ENCODE results near the gene MGAT5B. TPM values are rescaled to one million over a fixed set of nuclear protein-coding genes. Genes with fewer than 3 reads are reported as not detected.

MGAT5B gene
- total RNA-seq, 1 donor from 2014 or later: 0.40 TPM

DNA sequence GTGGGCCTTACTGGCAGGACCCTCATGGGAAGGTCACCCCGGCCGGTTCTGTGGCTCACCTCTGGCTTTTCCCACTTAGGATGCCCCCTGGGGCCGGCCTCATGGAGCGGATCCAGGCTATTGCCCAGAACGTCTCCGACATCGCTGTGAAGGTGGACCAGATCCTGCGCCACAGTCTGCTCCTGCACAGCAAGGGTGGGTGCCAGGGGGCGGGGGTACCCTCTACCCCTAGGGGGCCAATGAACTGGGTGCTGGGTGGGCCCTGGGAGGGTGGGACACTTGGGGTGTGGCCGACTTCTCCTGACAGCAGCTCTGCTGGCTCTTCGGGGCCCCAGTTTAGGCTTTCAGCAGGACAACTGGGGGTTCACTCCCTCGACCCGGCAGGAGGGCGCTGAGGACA lies 34.3 kb downstream of the MGAT5B start:
- no peak overlapping the region for H3K27ac Mint-ChIP-seq (ENCODE audit: unreplicated experiment)
- H3K4me3 Mint-ChIP-seq (ENCODE audit: unreplicated experiment): no peak overlapping the region
- peaks cover 2% of the 10 kb centered on the region for H3K9me3 Mint-ChIP-seq (ENCODE audit: unreplicated experiment)
- H3K4me1 Mint-ChIP-seq (ENCODE audit: unreplicated experiment): no peaks in the 10 kb centered on the region
- H3K36me3 Mint-ChIP-seq (ENCODE audit: unreplicated experiment): no peaks in the 10 kb centered on the region
- peaks cover 2% of the 10 kb centered on the region for H3K27me3 Mint-ChIP-seq (ENCODE audit: unreplicated experiment)
- TF ChIP-seq, protein P1, sequence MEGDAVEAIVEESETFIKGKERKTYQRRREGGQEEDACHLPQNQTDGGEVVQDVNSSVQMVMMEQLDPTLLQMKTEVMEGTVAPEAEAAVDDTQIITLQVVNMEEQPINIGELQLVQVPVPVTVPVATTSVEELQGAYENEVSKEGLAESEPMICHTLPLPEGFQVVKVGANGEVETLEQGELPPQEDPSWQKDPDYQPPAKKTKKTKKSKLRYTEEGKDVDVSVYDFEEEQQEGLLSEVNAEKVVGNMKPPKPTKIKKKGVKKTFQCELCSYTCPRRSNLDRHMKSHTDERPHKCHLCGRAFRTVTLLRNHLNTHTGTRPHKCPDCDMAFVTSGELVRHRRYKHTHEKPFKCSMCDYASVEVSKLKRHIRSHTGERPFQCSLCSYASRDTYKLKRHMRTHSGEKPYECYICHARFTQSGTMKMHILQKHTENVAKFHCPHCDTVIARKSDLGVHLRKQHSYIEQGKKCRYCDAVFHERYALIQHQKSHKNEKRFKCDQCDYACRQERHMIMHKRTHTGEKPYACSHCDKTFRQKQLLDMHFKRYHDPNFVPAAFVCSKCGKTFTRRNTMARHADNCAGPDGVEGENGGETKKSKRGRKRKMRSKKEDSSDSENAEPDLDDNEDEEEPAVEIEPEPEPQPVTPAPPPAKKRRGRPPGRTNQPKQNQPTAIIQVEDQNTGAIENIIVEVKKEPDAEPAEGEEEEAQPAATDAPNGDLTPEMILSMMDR (IDR thresholded peaks at IDR 0.05): no peak
- DNase-seq (ENCODE audit: extremely low spot score, unreplicated experiment): no peak

DNA sequence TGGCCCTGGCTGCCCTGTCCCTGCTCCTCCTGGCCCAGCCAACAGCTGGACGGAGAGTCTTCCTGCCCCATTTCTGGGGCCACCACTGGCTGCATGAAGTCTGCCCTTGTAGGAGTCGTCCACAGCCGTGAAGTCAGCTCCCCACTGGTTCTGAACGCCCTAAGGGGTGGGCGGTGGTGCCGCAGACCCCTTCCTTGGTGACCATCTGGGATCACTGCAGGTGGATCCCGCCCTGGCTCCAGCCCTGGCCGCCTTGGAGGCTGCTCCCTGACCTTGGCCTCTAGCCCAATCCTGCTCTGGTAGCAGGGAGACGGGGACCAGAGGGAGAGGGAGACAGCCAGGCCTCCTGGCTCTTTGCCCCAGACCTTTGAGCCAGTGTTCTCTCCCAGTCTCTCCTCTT lies 35.4 kb downstream of the MGAT5B start:
- Mint-ChIP-seq H3K4me1 (ENCODE audit: unreplicated experiment) (no peaks in the 10 kb centered on the region), H3K36me3 (ENCODE audit: unreplicated experiment) (no peaks in the 10 kb centered on the region), H3K27me3 (ENCODE audit: unreplicated experiment) (peaks cover 2% of the 10 kb centered on the region), H3K9me3 (ENCODE audit: unreplicated experiment) (peaks cover 6% of the 10 kb centered on the region), H3K4me3 (ENCODE audit: unreplicated experiment) (no peak overlapping the region), H3K27ac (ENCODE audit: unreplicated experiment) (no peak overlapping the region)
- TF ChIP-seq, protein P1 (IDR thresholded peaks at IDR 0.05): no peak
- no peak for DNase-seq (ENCODE audit: extremely low spot score, unreplicated experiment)

GRCh38 chr17:76904116-76904515 lies 35.9 kb downstream of the MGAT5B start:
- DNase-seq (ENCODE audit: extremely low spot score, unreplicated experiment): no peak
- H3K36me3 Mint-ChIP-seq (ENCODE audit: unreplicated experiment): no peaks in the 10 kb centered on the region
- H3K9me3 Mint-ChIP-seq (ENCODE audit: unreplicated experiment): peaks cover 6% of the 10 kb centered on the region

DNA sequence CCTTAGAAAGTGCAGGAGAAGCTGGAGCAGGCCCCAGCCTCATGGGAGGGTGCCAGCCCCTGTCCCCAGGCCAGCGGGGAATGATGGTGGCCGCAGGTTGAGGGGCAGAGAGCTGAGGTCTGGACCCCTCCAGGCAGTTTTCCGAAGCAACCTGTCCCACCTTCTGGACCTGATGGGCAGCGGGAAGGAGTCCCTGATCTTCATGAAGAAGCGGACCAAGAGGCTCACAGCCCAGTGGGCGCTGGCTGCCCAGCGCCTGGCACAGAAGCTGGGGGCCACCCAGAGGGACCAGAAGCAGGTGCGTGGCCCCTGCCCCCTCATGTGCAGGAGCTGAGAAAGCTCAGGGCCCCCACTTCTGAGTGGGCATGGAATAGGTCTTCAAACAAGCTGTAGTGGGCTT lies 36.8 kb downstream of the MGAT5B start:
- H3K9me3 Mint-ChIP-seq (ENCODE audit: unreplicated experiment): peaks cover 6% of the 10 kb centered on the region
- H3K36me3 Mint-ChIP-seq (ENCODE audit: unreplicated experiment): no peaks in the 10 kb centered on the region
- no peak overlapping the region for H3K4me3 Mint-ChIP-seq (ENCODE audit: unreplicated experiment)
- no peak overlapping the region for H3K27ac Mint-ChIP-seq (ENCODE audit: unreplicated experiment)
- TF ChIP-seq, protein P1 (IDR thresholded peaks at IDR 0.05): no peak
- H3K27me3 Mint-ChIP-seq (ENCODE audit: unreplicated experiment): no peaks in the 10 kb centered on the region
- no peak for DNase-seq (ENCODE audit: extremely low spot score, unreplicated experiment)
- H3K4me1 Mint-ChIP-seq (ENCODE audit: unreplicated experiment): no peaks in the 10 kb centered on the region

More at GRCh38 chr17:76904116-76904515, 35.9 kb downstream of the MGAT5B start:
- Mint-ChIP-seq H3K4me3 (ENCODE audit: unreplicated experiment) (no peak overlapping the region), H3K27me3 (ENCODE audit: unreplicated experiment) (peaks cover 2% of the 10 kb centered on the region), H3K4me1 (ENCODE audit: unreplicated experiment) (no peaks in the 10 kb centered on the region), H3K27ac (ENCODE audit: unreplicated experiment) (no peak overlapping the region)
- TF ChIP-seq, protein P1 (IDR thresholded peaks at IDR 0.05): no peak

DNA sequence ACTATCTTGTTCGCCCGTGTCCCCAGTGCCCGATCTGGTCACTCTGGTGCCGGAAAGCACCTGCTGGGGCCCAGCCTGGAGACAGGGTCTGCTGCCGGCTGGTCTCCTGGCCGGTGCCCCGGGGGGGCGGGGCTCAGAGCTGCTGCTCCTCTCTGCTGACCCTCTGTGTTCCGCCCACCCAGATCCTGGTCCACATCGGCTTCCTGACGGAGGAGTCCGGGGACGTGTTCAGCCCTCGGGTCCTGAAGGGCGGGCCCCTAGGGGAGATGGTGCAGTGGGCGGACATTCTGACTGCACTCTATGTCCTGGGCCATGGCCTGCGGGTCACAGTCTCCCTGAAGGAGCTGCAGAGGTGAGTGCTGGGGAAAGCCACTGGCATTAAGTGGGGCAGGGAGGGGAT lies 37.6 kb downstream of the MGAT5B start:
- no peak overlapping the region for H3K27ac Mint-ChIP-seq (ENCODE audit: unreplicated experiment)
- H3K4me1 Mint-ChIP-seq (ENCODE audit: unreplicated experiment): no peaks in the 10 kb centered on the region
- no peaks in the 10 kb centered on the region for H3K27me3 Mint-ChIP-seq (ENCODE audit: unreplicated experiment)
- no peaks in the 10 kb centered on the region for H3K36me3 Mint-ChIP-seq (ENCODE audit: unreplicated experiment)
- peaks cover 6% of the 10 kb centered on the region for H3K9me3 Mint-ChIP-seq (ENCODE audit: unreplicated experiment)
- TF ChIP-seq, protein P1 (IDR thresholded peaks at IDR 0.05): no peak
- DNase-seq (ENCODE audit: extremely low spot score, unreplicated experiment): no peak
- no peak overlapping the region for H3K4me3 Mint-ChIP-seq (ENCODE audit: unreplicated experiment)

Data from osteocyte (in vitro differentiated cells).